GM12874 (cell line): Measurements from ENCODE around the gene SUCO.

Source experiments
- TF ChIP-seq, protein P1 (sequence below): IDR thresholded peaks from 2 replicates; pipeline ENCODE4 v1.5.1; 2011; ENCODE audit warnings: low read depth, mild to moderate bottlenecking, control low read depth, low read length, moderate library complexity; ENCODE audit not compliant: insufficient read depth

Gene SUCO

DNA sequence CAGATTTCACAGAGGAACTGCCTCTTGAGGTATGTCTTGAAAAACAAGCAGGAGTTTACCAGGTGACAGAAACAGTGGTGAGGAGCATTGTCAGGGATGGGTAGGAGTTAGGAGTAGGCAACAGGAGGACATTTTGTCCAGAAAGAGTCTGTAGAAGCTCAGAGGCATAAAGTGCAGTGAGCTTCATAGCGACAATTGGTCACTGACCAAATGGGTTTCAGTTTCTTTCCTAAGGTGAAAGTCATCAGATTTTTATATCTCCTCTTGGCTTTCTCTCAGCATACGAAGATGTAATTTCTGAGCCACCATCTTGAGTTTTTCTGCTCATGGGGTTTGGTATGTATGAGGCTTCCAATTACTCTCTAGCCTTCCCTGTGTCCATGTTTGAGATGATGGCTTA, 96.7 kb downstream of the SUCO start:
- TF ChIP-seq, protein P1, sequence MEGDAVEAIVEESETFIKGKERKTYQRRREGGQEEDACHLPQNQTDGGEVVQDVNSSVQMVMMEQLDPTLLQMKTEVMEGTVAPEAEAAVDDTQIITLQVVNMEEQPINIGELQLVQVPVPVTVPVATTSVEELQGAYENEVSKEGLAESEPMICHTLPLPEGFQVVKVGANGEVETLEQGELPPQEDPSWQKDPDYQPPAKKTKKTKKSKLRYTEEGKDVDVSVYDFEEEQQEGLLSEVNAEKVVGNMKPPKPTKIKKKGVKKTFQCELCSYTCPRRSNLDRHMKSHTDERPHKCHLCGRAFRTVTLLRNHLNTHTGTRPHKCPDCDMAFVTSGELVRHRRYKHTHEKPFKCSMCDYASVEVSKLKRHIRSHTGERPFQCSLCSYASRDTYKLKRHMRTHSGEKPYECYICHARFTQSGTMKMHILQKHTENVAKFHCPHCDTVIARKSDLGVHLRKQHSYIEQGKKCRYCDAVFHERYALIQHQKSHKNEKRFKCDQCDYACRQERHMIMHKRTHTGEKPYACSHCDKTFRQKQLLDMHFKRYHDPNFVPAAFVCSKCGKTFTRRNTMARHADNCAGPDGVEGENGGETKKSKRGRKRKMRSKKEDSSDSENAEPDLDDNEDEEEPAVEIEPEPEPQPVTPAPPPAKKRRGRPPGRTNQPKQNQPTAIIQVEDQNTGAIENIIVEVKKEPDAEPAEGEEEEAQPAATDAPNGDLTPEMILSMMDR: no peak

DNA sequence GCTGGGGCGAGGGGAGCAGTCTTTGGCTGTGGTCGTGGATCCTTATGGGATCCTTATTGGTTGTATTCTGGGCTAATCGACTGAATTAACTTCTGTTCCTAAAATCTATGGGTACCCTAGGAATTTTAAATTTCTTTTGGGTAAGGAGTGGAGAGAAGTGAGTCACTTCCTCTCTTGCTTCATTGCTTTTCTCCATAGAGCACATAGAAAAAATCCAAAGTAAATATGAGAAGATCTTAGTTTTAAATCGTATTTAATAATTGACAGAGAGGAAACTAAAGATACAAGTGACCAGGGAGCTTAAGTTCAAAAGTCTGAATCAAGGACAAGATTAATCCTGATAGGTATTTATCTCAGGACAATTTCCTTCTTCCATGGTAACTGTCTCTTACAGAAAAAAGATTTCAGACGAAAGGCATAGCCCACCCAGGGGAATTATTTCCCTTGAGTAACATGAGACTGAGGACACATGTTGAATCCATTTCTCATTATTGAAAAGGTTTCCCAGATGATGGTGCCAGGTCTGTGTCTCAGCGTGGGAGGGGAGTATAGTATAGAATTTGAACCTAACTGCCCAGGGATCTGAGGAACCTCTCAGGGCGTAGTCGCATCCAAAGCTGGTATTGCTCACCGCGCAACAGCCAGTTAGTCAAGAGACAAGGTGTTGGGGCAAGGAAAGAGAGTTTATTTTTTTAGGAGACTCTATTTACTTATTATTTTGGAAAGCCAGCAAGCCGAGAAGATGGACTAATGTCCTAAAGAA, 97.3 kb downstream of the SUCO start:
- TF ChIP-seq, protein P1: no peak

DNA sequence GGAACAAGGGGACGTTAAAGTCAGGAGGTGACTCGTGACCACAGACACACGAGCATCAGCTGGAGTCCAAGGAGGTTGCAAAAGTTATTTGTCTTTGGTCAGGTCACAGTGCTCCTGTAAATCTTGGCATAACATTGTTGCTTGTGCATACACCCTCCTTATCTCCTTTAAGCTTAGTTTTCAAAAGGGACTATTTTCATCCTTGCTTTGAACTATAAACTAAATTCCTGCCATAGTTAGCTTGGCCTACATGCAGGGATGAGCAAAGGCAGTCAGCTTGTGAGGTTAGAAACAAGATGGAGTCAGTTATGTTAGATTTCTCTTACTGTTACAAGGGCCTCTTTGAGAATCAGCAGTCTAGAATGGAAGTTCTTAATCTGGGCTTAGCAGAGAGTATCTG, 97.9 kb downstream of the SUCO start:
- TF ChIP-seq, protein P1: no peak

DNA sequence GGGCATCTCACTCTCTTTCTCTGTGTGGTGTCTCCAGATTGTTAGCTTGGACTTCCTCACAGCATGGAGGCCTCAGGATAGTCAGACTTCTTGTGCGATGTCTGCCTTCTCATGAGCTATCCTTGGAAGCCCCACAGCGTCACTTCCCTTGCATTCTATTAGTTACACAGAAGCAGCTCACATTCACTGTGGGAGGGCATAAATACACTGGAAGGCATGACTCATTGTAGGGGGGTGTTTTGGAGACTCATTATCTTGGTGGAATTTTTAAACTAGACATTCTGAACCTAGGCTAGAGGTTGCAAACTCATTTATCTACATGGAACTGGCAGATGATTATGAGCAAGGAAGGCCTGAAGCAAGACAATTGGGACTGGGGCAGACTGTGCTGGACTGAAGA, 104.6 kb downstream of the SUCO start:
- TF ChIP-seq, protein P1: no peak

DNA sequence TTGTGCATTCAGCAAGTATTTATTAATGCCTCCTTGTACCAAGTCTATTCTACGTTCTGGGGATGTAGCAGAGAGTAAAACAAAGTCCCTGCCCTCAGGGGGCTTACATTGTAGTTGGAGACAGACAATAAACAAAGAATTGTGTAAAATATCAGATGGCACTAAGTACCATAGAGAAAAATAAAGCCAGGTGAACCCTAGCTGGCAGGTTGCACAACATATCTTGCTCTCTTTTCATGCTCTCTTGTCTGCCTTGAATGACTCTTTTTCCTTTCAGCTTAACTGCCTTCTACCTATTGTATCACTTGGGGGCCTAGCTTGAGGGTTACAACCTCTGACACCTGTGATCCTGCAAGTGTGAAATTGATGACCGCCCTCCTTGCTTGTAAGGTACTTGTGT, 105.3 kb downstream of the SUCO start:
- TF ChIP-seq, protein P1: no peak

DNA sequence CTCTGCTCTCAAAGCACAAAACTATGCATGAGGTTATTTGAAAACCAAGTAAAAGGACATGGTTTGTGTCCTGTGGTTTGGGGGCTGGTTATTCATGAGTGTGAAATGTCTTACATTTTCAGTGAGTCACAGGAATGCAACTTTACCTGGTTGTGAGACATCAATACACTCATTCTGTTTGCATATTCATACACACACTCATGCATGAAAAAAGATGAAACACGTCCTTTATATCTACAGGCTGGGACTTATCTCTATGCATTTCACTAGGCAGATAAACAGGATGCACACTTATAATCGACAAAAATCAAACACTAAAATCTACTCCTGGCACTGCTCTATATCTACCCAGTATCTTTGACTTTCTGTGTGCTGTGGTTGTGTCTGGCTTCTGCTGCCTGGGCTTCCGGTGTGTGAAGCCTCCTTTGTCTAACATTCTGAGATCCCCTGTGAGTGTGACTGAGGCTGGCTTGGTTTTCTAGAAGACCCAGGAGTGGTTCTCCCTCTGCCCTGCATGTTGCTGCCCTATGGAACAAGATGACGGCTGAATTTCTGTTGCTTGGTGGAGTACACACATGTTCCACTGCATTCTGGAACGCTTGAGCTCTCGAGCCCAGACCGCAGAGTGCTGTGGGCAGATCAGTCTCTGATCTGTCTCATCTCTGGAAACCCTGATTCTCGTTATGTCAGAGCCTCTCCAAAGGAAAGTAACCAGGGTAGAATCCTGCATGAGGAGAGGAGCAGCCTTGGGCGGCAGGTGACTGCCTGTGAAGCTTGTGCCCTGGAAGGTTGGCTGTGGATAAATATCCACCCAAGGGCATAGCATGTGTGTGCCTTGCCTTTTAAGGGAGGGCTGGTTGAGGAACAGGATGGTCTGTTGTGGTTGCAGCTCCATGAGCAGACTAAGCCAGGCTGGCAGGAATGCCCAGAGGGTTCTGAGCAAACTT, 106.2 kb downstream of the SUCO start:
- TF ChIP-seq, protein P1: no peak

DNA sequence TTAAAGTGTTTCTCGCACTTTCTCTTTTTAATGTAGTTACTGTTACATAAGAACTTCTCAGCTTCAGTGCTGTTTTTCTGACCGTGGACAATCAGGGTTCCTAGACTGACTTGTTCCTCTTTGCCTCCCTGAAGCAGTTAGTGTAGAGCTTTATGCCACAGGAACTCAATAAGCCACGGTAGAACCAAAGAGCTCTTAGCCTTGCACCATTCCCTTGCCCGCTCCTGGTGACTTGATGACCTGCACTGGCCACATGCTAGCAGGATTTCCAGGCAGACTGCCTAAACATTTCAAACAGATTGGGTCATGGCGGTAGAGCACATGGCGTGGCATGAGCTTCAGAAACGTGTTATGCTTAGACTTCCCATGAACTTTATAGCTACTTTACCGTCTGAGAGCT, 107.2 kb downstream of the SUCO start:
- TF ChIP-seq, protein P1: no peak
